Measurements from ENCODE around the gene ATP8A2. TPM values are rescaled to one million over a fixed set of nuclear protein-coding genes. Genes with fewer than 3 reads are reported as not detected.
"Not testable (repeated sequence)": the region's sequence is repeated elsewhere in the genome, so short reads cannot be mapped to it uniquely, and the experiment has no call there.

The ATP8A2 gene
- total RNA-seq, 1 donor from 2014 or later = 3.4 TPM

GRCh38 chr13:26062853-26063444 is 691.2 kb downstream of the ATP8A2 start:
- Mint-ChIP-seq H3K36me3 (ENCODE audit: low read depth) (no peaks in the 10 kb centered on the region), H3K27me3 (ENCODE audit: low read depth) (peaks cover 3% of the 10 kb centered on the region), H3K9me3 (no peaks in the 10 kb centered on the region), H3K4me3 (no peak overlapping the region), H3K27ac (ENCODE audit: unreplicated experiment) (no peak overlapping the region), H3K4me1 (peaks cover 20% of the 10 kb centered on the region)
- TF ChIP-seq CTCF (conservative IDR thresholded peaks at IDR 0.05) = peak; percentile 81
- DNase-seq (ENCODE audit: low read depth, low spot score) = peak; percentile 43

- not testable (repeated sequence) for H3K4me3 Mint-ChIP-seq
These were observed 694.7 kb downstream of the ATP8A2 start for GRCh38 chr13:26066492-26066891.

GRCh38 chr13:26067601-26068000 is 695.8 kb downstream of the ATP8A2 start:
- no peak overlapping the region for H3K4me3 Mint-ChIP-seq
- H3K4me1 Mint-ChIP-seq = no peaks in the 10 kb centered on the region
- TF ChIP-seq CTCF (conservative IDR thresholded peaks at IDR 0.05) = no peak
- no peak overlapping the region for H3K27ac Mint-ChIP-seq (ENCODE audit: unreplicated experiment)
- DNase-seq (ENCODE audit: low read depth, low spot score) = no peak
- H3K36me3 Mint-ChIP-seq (ENCODE audit: low read depth) = no peaks in the 10 kb centered on the region
- no peaks in the 10 kb centered on the region for H3K9me3 Mint-ChIP-seq
- H3K27me3 Mint-ChIP-seq (ENCODE audit: low read depth) = peaks cover 3% of the 10 kb centered on the region

More at GRCh38 chr13:26066492-26066891, 694.7 kb downstream of the ATP8A2 start:
- not testable (repeated sequence) for H3K27ac Mint-ChIP-seq (ENCODE audit: unreplicated experiment); DNase-seq (ENCODE audit: low read depth, low spot score); H3K27me3 Mint-ChIP-seq (ENCODE audit: low read depth); H3K9me3 Mint-ChIP-seq; H3K4me1 Mint-ChIP-seq; H3K36me3 Mint-ChIP-seq (ENCODE audit: low read depth)

- H3K36me3 Mint-ChIP-seq (ENCODE audit: low read depth); H3K27ac Mint-ChIP-seq (ENCODE audit: unreplicated experiment); H3K27me3 Mint-ChIP-seq (ENCODE audit: low read depth); H3K9me3 Mint-ChIP-seq; H3K4me1 Mint-ChIP-seq; DNase-seq (ENCODE audit: low read depth, low spot score); H3K4me3 Mint-ChIP-seq: not testable (repeated sequence)
These were observed 696.6 kb downstream of the ATP8A2 start for GRCh38 chr13:26068372-26068771.

- not testable (repeated sequence) for H3K9me3 Mint-ChIP-seq; DNase-seq (ENCODE audit: low read depth, low spot score); H3K27me3 Mint-ChIP-seq (ENCODE audit: low read depth); H3K4me3 Mint-ChIP-seq; H3K27ac Mint-ChIP-seq (ENCODE audit: unreplicated experiment); H3K4me1 Mint-ChIP-seq; H3K36me3 Mint-ChIP-seq (ENCODE audit: low read depth)
These were observed 697.9 kb downstream of the ATP8A2 start for GRCh38 chr13:26069642-26070041.

GRCh38 chr13:26071691-26072090 is 699.9 kb downstream of the ATP8A2 start:
- DNase-seq (ENCODE audit: low read depth, low spot score) = no peak
- Mint-ChIP-seq H3K4me3 (no peak overlapping the region), H3K27me3 (ENCODE audit: low read depth) (peaks cover 14% of the 10 kb centered on the region), H3K9me3 (no peaks in the 10 kb centered on the region), H3K27ac (ENCODE audit: unreplicated experiment) (no peak overlapping the region), H3K4me1 (no peaks in the 10 kb centered on the region), H3K36me3 (ENCODE audit: low read depth) (no peaks in the 10 kb centered on the region)
- no peak for TF ChIP-seq CTCF (conservative IDR thresholded peaks at IDR 0.05)

- DNase-seq (ENCODE audit: low read depth, low spot score); H3K4me3 Mint-ChIP-seq; H3K27ac Mint-ChIP-seq (ENCODE audit: unreplicated experiment); H3K36me3 Mint-ChIP-seq (ENCODE audit: low read depth); H3K4me1 Mint-ChIP-seq; H3K9me3 Mint-ChIP-seq: not testable (repeated sequence)
- peak; percentile 35 for TF ChIP-seq CTCF (conservative IDR thresholded peaks at IDR 0.05)
- peaks cover 18% of the 10 kb centered on the region for H3K27me3 Mint-ChIP-seq (ENCODE audit: low read depth)
These were observed 700.6 kb downstream of the ATP8A2 start for GRCh38 chr13:26072335-26072734.
